ENCODE measurements around the gene DMD.
"Not testable (repeated sequence)": the region's sequence is repeated elsewhere in the genome, so short reads cannot be mapped to it uniquely, and the experiment has no call there.

Gene DMD

GRCh38 chrX:32597777-32598176 lies 613.6 kb downstream of the DMD start:
- no peak for DNase-seq

GRCh38 chrX:32592786-32593185 lies 618.6 kb downstream of the DMD start:
- no peak for DNase-seq

GRCh38 chrX:32591589-32591988 lies 619.8 kb downstream of the DMD start:
- no peak for DNase-seq

- no peak for DNase-seq
Observed at GRCh38 chrX:32582729-32583128, 628.6 kb downstream of the DMD start.

- DNase-seq, result no peak
Observed at GRCh38 chrX:32576885-32577284, 634.5 kb downstream of the DMD start.

- no peak for DNase-seq
Observed at GRCh38 chrX:32572644-32573043, 638.7 kb downstream of the DMD start.

- peak; percentile 1 for DNase-seq
Observed at GRCh38 chrX:32571579-32571978, 639.8 kb downstream of the DMD start.

GRCh38 chrX:32562261-32562660 lies 649.1 kb downstream of the DMD start:
- DNase-seq, result no peak

GRCh38 chrX:32545101-32545500 lies 666.2 kb downstream of the DMD start:
- no peak for DNase-seq

- DNase-seq, result no peak
Observed at GRCh38 chrX:32538554-32538953, 672.8 kb downstream of the DMD start.

- DNase-seq, result no peak
Observed at GRCh38 chrX:32533848-32534247, 677.5 kb downstream of the DMD start.

- DNase-seq, result peak; percentile 0
Observed at GRCh38 chrX:32532262-32532661, 679.1 kb downstream of the DMD start.

GRCh38 chrX:32530802-32531403 lies 680.4 kb downstream of the DMD start:
- DNase-seq, result peak; percentile 25

- not testable (repeated sequence) for DNase-seq
Observed at GRCh38 chrX:32528451-32528850, 682.9 kb downstream of the DMD start.

GRCh38 chrX:32525234-32525633 lies 686.1 kb downstream of the DMD start:
- DNase-seq, result no peak

GRCh38 chrX:32524385-32524784 lies 687.0 kb downstream of the DMD start:
- no peak for DNase-seq

GRCh38 chrX:32520789-32521188 lies 690.6 kb downstream of the DMD start:
- DNase-seq, result no peak

GRCh38 chrX:32514986-32515385 lies 696.4 kb downstream of the DMD start:
- no peak for DNase-seq

GRCh38 chrX:32501606-32502005 lies 709.7 kb downstream of the DMD start:
- DNase-seq, result no peak

- DNase-seq, result no peak
Observed at GRCh38 chrX:32496671-32497070, 714.7 kb downstream of the DMD start.

- DNase-seq, result no peak
Observed at GRCh38 chrX:32495855-32496254, 715.5 kb downstream of the DMD start.

- DNase-seq, result no peak
Observed at GRCh38 chrX:32489125-32489524, 722.2 kb downstream of the DMD start.

- no peak for DNase-seq
Observed at GRCh38 chrX:32483534-32484136, 727.7 kb downstream of the DMD start.

- DNase-seq, result no peak
Observed at GRCh38 chrX:32480019-32480418, 731.3 kb downstream of the DMD start.

GRCh38 chrX:32472364-32472763 lies 739.0 kb downstream of the DMD start:
- no peak for DNase-seq
